ENCODE data around the gene KIF21A.

DNA sequence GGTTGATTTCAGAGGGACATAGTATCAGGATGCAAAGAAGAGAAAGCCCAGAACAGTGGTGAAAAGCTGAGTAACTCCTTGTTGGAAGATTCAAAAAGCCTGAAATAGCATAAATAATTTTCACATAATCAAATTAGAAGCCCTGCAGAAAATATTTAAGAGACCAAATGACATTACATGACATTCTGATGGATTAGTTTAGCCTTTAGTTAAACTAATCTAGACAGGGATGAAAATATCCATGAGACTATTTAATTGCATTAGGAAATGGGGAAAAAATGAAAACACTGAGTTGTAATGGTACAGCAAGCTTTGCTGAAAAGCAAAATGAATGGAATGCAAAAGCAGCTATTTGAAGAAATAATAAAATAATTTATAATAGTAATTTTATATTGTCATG is 91.8 kb downstream of the KIF21A start:
- TF ChIP-seq, protein P1, sequence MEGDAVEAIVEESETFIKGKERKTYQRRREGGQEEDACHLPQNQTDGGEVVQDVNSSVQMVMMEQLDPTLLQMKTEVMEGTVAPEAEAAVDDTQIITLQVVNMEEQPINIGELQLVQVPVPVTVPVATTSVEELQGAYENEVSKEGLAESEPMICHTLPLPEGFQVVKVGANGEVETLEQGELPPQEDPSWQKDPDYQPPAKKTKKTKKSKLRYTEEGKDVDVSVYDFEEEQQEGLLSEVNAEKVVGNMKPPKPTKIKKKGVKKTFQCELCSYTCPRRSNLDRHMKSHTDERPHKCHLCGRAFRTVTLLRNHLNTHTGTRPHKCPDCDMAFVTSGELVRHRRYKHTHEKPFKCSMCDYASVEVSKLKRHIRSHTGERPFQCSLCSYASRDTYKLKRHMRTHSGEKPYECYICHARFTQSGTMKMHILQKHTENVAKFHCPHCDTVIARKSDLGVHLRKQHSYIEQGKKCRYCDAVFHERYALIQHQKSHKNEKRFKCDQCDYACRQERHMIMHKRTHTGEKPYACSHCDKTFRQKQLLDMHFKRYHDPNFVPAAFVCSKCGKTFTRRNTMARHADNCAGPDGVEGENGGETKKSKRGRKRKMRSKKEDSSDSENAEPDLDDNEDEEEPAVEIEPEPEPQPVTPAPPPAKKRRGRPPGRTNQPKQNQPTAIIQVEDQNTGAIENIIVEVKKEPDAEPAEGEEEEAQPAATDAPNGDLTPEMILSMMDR (conservative IDR thresholded peaks at IDR 0.05 in 1 of 2, IDR thresholded peaks at IDR 0.05 in 1 of 2; ENCODE audit: low read depth in 1 of 2, low read length in 2 of 2) = no peak
- TF ChIP-seq EZH2 (IDR thresholded peaks at IDR 0.05; ENCODE audit: low read length, missing control alignments) = no peak
